Right atrium auricular region (tissue), 2 donors: Measurements from ENCODE around the gene LRIG1. TPM values are rescaled to one million over a fixed set of nuclear protein-coding genes. Genes with fewer than 3 reads are reported as not detected.
"Not testable (repeated sequence)": the region's sequence is repeated elsewhere in the genome, so short reads cannot be mapped to it uniquely, and the experiment has no call there.

ENCODE experiments used
- DNase-seq: peaks from one replicate; pipeline ENCODE4 v3.0.0-alpha.2; 2019; ENCODE audit warnings: low spot score
- H3K27ac ChIP-seq, 2 donors: fragments of 200-600 bp; sonication (generic); 1 replicate in 1 of 2; 2 replicates in 1 of 2; pipeline ENCODE4 v1.5.1; 2016 to 2019
- H3K27me3 ChIP-seq, 2 donors: fragments of 200-600 bp; sonication (generic); one replicate each; pipeline versions ENCODE4 v1.5.1 to v1.6.0; 2017 to 2019
- H3K36me3 ChIP-seq: fragments of 200-600 bp; sonication (generic); one replicate; pipeline ENCODE4 v1.5.1; 2016
- H3K4me1 ChIP-seq, 2 donors: fragments of 200-600 bp; sonication (generic); one replicate each; pipeline versions ENCODE4 v1.5.1 to v1.6.0; 2017 to 2019
- H3K4me3 ChIP-seq, 2 donors: fragments of 200-600 bp; sonication (generic); 1 replicate in 1 of 2; 2 replicates in 1 of 2; pipeline ENCODE4 v1.5.1; 2017 to 2019; ENCODE audit warnings: mild to moderate bottlenecking in 1 of 2, moderate library complexity in 1 of 2
- H3K9me3 ChIP-seq, 2 donors: fragments of 200-600 bp; sonication (generic); one replicate each; pipeline ENCODE4 v1.5.1; 2019
- total RNA-seq, 2 donors: library from RNA; depleted of rRNA; stranded (reverse); fragments of >200 nt; gene quantifications; one replicate each; pipeline ENCODE4 v1.1.0, GENCODE V29; 2016
- TF ChIP-seq, protein P1 (sequence below), 2 donors: fragments of 200-600 bp; sonication (generic); IDR thresholded peaks; one replicate each; pipeline ENCODE4 v1.5.1; 2019; ENCODE audit warnings: antibody characterized with exemption in 2 of 2

LRIG1 gene
- total RNA-seq, 2 donors from 2014 or later, result 147 to 179 TPM

DNA sequence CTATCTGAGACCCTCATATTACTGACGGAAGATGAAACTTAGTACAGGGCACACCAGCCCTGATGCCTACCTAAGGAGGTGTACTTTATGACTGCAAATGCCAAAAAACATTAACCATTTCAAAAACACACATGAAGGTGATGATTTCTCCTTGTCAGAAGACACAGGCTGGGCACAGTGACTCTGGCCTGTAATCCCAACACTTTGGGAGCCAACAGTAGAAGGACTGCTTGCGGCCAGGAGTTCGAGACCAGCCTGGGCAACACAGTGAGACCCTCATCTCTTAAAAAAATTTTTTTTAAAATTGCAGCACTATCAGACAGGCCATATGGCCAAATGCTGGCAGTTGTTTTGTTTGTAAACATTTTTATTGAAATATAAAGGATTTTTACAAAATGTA, 73.5 kb downstream of the LRIG1 start:
- Histone ChIP-seq H3K27me3 (no peaks in the 10 kb centered on the region), H3K4me1 (peaks cover 0 to 84% of the 10 kb centered on the region in 2 donors), H3K4me3 (no peak overlapping the region), H3K9me3 (no peaks in the 10 kb centered on the region), H3K36me3 (no peaks in the 10 kb centered on the region), H3K27ac (peak overlapping the region; percentile 3 to 85)
- TF ChIP-seq, protein P1, sequence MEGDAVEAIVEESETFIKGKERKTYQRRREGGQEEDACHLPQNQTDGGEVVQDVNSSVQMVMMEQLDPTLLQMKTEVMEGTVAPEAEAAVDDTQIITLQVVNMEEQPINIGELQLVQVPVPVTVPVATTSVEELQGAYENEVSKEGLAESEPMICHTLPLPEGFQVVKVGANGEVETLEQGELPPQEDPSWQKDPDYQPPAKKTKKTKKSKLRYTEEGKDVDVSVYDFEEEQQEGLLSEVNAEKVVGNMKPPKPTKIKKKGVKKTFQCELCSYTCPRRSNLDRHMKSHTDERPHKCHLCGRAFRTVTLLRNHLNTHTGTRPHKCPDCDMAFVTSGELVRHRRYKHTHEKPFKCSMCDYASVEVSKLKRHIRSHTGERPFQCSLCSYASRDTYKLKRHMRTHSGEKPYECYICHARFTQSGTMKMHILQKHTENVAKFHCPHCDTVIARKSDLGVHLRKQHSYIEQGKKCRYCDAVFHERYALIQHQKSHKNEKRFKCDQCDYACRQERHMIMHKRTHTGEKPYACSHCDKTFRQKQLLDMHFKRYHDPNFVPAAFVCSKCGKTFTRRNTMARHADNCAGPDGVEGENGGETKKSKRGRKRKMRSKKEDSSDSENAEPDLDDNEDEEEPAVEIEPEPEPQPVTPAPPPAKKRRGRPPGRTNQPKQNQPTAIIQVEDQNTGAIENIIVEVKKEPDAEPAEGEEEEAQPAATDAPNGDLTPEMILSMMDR (IDR thresholded peaks at IDR 0.05), result no peak
- DNase-seq, result no peak

DNA sequence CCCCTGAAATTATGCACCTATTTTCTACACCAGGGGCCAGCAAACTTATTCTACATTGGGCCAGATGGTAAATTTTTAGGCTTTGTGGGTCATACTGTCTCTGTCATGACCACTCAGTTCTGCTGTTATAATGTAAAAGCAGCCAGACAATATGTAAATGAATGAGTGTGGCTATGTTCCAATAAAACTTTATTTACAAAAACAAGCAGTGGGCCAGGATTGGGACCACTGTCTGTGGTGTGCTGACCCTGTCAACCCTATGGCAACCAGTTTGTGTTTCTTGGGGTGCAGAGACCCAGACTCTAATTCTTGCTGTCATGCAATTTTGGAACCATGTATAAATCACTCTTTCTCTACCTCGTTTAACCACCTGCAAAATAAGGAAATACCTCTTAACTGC, 74.7 kb downstream of the LRIG1 start:
- H3K4me1 ChIP-seq, result peaks cover 0 to 72% of the 10 kb centered on the region in 2 donors

DNA sequence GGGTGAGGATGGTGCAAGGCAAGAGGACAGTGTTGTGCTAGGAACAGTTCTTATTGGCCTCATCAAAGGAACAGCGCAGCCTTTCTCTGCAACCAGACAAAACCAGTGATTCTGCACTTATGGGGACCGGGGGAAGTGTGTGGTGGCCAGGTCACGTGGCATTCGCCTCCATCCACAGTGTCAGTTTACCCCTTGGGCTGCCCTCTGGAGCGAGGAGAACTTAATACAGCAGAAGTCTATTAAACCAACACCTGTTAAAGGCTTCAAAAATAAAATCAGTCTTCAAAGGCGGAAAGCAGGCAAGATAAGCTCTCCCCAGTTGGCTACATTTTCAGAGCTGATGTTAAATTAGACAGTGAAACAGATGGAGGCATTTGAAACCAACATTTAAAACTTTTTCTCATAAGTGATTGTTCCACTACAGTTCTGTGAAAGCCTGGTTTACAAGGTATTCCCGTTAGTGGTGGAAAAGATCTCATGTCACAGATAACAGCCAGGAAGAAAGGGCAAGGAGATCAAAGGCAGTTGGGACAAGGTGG, 75.2 kb downstream of the LRIG1 start:
- H3K36me3 ChIP-seq, result no peaks in the 10 kb centered on the region
- no peak overlapping the region for H3K4me3 ChIP-seq
- H3K4me1 ChIP-seq, result peaks cover 0 to 67% of the 10 kb centered on the region in 2 donors
- DNase-seq, result no peak
- H3K9me3 ChIP-seq, result no peaks in the 10 kb centered on the region
- H3K27ac ChIP-seq, result peak overlapping the region; percentile 64 to 67
- TF ChIP-seq, protein P1 (IDR thresholded peaks at IDR 0.05), result no peak
- no peaks in the 10 kb centered on the region for H3K27me3 ChIP-seq

More for the DNA sequence above, 74.7 kb downstream of the LRIG1 start:
- Histone ChIP-seq H3K27me3 (no peaks in the 10 kb centered on the region), H3K27ac (peak overlapping the region; percentile 64 to 67), H3K36me3 (no peaks in the 10 kb centered on the region), H3K4me3 (no peak overlapping the region), H3K9me3 (no peaks in the 10 kb centered on the region)
- no peak for DNase-seq
- TF ChIP-seq, protein P1 (IDR thresholded peaks at IDR 0.05), result no peak

- Histone ChIP-seq H3K36me3 (no peaks in the 10 kb centered on the region), H3K4me1 (peaks cover 0 to 61% of the 10 kb centered on the region in 2 donors), H3K27ac (peak overlapping the region; percentile 64 to 67), H3K4me3 (no peak overlapping the region), H3K27me3 (no peaks in the 10 kb centered on the region), H3K9me3 (no peaks in the 10 kb centered on the region)
- no peak for DNase-seq
- TF ChIP-seq, protein P1 (IDR thresholded peaks at IDR 0.05), result no peak
Measured at GRCh38 chr3:66425032-66425431, 75.8 kb downstream of the LRIG1 start.

DNA sequence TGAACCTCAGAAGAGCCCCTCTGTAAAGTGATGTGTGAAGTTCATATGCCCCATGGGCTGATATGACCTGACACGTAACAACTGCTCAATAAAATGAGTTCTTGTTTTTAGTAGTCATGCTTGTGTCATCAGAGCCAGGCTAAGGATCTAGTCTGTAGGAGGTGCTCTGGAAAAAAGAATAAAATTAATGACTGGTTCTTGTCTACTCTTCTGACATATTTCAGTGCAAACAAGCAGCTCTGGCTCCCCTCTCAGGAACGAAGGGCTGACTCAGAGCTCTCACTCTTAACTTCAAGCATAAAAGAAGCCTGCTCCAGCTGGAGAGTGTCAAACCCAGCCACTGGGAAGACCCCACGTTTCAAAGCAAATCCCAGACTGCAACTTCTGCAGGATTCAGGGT, 77.0 kb downstream of the LRIG1 start:
- no peak overlapping the region for H3K4me3 ChIP-seq
- H3K9me3 ChIP-seq, result no peaks in the 10 kb centered on the region
- DNase-seq, result no peak
- no peaks in the 10 kb centered on the region for H3K27me3 ChIP-seq
- H3K27ac ChIP-seq, result peak overlapping the region; percentile 64 to 67
- peaks cover 0 to 63% of the 10 kb centered on the region in 2 donors for H3K4me1 ChIP-seq
- TF ChIP-seq, protein P1 (IDR thresholded peaks at IDR 0.05), result no peak
- H3K36me3 ChIP-seq, result no peaks in the 10 kb centered on the region

DNA sequence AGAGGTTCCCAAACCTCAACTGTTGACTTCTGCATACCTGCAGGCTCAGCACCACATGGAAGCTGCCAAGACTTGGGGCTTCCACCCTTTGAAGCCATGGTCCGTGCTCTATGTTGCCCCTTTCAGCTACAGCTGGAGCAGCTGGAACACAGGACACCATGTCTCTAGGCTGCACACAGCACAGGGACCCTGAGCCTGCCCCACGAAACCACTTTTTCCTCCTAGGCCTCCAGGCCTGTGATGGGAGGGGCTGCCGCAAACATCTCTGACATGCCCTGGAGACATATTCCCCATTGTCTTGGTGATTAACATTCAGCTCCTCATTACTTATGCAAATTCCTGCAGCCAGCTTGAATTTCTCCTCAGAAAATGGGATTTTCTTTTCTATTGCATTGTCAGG, 78.9 kb downstream of the LRIG1 start:
- H3K4me1 ChIP-seq, result peaks cover 0 to 63% of the 10 kb centered on the region in 2 donors
- not testable (repeated sequence) for H3K4me3 ChIP-seq, H3K27ac ChIP-seq, DNase-seq, H3K36me3 ChIP-seq, H3K27me3 ChIP-seq, H3K9me3 ChIP-seq

- not testable (repeated sequence) for H3K36me3 ChIP-seq, H3K27ac ChIP-seq, DNase-seq
Measured at GRCh38 chr3:66421144-66421543, 79.7 kb downstream of the LRIG1 start.

More at GRCh38 chr3:66421144-66421543, 79.7 kb downstream of the LRIG1 start:
- H3K4me3 ChIP-seq, H3K9me3 ChIP-seq, H3K27me3 ChIP-seq: not testable (repeated sequence)
- H3K4me1 ChIP-seq, result peaks cover 0 to 65% of the 10 kb centered on the region in 2 donors
